DMS53 treated with DMSO at 0.1 percent for 48 hours (cell line): Measurements from ENCODE around the gene LTA.
A peak's percentile ranks its signal among the peaks of the same experiment; 100 is the strongest.
"Not testable (repeated sequence)": the region's sequence is repeated elsewhere in the genome, so short reads cannot be mapped to it uniquely, and the experiment has no call there.

Source experiments
- DNase-seq: peaks from one replicate; lab custom pipeline; 2025; ENCODE audit not compliant: unreplicated experiment; lab: John Stamatoyannopoulos, UW

Gene LTA

GRCh38 chr6:31541658-31542521 is 30.2 kb upstream of the LTA start, which contains the start of gene DDX39B:
TSS of gene DDX39B (minus strand) at chr6:31542003. CDS start at chr6:31540532, 1,471 bp downstream.
- DNase-seq, result peak; percentile 96

GRCh38 chr6:31543639-31544038 is 28.4 kb upstream of the LTA start:
- no peak for DNase-seq

GRCh38 chr6:31544676-31545075 is 27.4 kb upstream of the LTA start:
- DNase-seq, result no peak

GRCh38 chr6:31545291-31545690 is 26.8 kb upstream of the LTA start:
- DNase-seq, result no peak

GRCh38 chr6:31546339-31546957 is 25.6 kb upstream of the LTA start, which contains the start of gene ATP6V1G2:
TSS of gene ATP6V1G2 (minus strand) at chr6:31546608. CDS start at chr6:31546559, 49 bp downstream.
- DNase-seq, result peak; percentile 97

DNA sequence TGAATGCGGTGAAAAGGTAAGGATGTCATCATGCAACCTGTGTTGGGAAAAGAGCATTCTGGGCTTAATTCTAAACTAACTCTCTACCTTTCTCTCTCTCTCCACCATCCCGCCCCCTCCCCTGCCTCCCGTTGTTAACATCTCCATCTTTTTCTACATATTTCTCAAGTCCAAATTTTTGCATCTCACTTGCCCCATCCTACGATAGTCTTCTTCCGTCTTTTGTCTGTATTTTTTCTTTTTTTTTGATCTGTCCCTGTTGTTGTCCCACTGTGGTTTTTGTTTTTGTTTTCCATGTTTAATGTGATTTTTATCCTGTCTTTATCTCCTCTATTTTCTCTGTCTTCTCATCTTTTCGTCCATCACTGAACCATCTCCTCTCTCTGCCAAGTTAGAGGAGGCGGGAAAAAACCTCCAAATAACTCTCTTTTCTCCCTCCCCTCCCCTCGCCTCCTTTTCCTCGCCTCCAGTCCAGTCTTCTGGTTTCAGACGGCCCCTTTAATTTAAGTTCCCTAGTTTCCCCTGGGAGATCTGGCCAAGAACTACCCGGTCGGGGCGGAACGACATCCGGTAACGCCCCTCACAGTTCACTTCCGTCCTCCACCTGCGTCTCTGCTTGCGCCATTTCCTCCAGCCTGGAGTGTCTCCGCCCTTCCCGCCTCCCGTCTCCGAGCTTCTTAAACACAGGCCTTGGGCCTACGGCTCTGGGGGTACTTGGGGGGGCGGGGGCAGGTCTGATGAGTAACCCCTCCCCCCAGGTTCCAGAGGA is 24.9 kb upstream of the LTA start, which contains the start of gene NFKBIL1:
TSS of gene NFKBIL1 (plus strand) at position 651 of the 769 bp plus-strand sequence. CDS start at position 738, 87 bp downstream.
- DNase-seq, result peak; percentile 94

DNA sequence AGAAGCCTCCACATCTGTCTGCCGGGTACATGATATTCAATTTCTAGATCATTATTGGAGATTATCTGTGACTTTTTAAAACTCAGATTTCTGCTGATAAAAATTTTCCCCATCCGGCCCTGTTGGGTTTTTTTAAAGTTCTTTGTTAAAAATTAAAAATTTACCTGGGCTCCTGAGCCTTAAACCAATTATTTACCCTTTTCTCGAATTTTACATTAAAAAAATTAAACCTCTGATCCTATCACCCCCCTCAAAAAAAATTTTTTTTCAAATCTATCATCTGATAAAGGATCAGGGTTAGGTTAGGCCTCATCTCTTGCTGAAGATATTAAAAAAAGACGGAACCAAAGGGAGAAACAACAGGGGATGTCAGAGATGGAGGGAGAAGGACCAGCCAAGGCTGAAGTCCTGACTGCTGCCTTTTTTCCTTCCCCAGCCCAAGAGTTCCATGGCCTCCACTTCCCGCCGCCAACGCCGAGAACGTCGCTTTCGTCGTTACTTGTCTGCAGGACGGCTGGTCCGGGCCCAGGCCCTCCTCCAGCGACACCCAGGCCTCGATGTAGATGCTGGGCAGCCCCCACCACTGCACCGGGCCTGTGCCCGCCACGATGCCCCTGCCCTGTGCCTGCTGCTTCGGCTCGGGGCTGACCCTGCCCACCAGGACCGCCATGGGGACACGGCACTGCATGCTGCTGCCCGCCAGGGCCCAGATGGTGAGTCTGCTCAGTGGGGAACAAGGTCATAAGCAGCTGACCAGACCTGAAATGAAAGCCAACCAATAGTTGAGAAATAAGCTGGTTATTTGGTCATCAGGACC is 24.2 kb upstream of the LTA start:
- DNase-seq, result no peak

GRCh38 chr6:31548544-31548873 is 23.6 kb upstream of the LTA start:
- DNase-seq, result no peak

DNA sequence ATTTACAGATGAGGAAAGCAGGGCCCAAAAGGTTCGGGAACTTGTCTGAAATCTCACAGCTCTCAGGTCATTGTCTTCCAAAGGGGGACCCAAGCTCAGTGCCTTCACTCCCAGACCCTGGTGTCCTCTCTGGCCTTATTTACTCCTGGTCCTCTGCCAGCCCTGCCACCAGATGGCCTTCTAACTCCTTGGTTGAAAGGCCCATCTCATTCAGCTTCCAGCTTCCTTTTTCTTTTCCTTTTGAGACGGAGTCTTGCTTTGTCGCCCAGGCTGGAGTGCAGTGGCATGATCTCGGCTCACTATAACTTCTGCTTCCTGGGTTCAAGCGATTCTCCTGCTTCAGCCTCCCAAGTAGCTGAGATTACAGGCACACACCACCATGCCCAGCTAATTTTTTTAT is 20.7 kb upstream of the LTA start:
- DNase-seq, result not testable (repeated sequence)

- DNase-seq, result no peak
Observed at GRCh38 chr6:31556307-31556706, 15.8 kb upstream of the LTA start.

GRCh38 chr6:31557443-31558317 is 14.4 kb upstream of the LTA start:
- DNase-seq, result no peak

DNA sequence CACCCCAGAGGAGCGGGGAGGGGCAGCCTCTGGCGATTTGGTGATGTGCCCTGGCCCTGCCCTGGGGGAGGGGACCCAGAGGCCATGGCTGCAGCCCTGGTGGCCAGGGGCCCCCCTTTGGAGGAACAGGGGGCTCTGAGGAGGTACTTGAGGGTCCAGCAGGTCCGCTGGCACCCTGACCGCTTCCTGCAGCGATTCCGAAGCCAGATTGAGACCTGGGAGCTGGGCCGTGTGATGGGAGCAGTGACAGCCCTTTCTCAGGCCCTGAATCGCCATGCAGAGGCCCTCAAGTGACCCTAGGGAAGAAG is 13.8 kb upstream of the LTA start:
- no peak for DNase-seq

- DNase-seq, result no peak
Observed at GRCh38 chr6:31558631-31559500, 13.2 kb upstream of the LTA start.

DNA sequence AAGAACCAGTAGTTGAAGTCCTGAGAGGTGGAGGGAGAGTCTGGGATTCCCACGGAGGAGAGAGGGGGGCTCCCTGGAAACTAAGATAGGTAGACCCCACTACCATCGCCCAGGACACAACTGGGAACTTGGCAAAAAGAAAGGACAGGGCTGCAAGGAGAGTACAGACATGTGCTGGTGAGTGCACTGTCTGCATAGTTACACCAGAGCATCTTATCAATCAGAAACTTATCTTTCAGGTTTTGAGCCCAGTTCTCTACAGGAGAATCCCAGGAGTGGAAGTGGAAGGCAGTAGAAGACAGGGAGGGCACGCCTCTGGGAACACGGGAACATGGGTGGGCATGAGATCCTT is 12.5 kb upstream of the LTA start:
- no peak for DNase-seq

DNA sequence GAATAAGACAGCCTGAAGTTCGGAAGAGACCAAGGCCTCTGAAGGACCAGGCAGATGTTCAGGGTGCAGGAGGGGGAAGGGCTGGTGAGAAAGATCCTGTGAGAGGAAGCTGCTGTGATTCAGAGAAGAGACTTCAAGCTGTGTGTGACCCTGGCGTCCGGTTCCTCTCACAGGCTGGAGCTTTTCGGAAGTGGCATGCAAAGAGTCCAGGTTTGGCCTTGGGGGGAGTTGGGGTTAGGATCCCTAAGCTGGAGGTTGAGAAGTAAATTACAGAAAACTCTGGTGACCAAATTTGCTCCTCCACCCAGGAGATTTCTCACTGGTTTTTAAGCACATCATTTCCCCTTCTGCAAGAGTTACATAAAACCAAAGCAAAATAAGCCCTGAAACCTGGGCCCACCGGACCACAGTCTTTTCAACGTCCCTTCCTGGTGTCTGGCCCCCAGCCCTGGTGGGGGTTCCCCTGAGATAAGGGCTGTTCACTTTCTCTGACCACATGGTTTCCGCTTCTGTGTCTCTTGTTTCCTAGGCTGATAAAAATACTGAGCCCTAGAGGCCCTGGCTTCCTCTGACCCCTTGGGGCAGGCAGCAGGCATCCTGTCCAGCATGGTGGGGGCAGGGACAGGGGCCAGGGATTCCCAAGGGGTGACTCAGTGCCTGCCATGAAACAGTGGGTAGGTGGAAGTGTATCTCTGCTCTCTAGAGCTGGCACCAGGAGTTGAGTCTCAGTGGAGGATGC is 12.0 kb upstream of the LTA start:
- no peak for DNase-seq

DNA sequence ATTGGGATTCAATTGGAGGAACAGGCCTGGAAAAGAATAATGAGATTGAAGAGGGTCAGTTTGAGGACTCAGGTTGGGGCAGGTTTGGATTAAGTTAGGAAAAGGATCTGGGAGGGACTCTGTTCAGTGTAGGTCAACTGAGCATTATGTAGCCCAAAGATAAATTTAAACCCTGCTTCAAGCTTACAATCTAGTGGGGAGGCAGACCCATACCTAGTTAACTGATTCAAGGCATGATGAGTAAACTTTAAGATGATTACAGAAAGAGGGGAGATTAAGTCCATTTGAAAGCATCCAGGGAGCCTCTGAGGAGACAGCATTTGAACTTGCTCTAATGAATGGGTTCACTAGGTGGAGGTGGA is 11.4 kb upstream of the LTA start:
- no peak for DNase-seq

- no peak for DNase-seq
Observed at GRCh38 chr6:31567531-31568370, 4.3 kb upstream of the LTA start.

- DNase-seq, result no peak
Observed at GRCh38 chr6:31568537-31568961, 3.5 kb upstream of the LTA start.
